ENCODE data around the gene KLHL36. TPM values are rescaled to one million over a fixed set of nuclear protein-coding genes. Genes with fewer than 3 reads are reported as not detected.

The KLHL36 gene
- total RNA-seq, 1 experiment from 2014 or later, result 79.0 TPM

GRCh38 chr16:84600343-84601229, 47.7 kb upstream of the KLHL36 start:
- Histone ChIP-seq H3K4me2 (ENCODE audit: low read length) (no peak overlapping the region), H3K4me3 (replicated peaks in 1 of 2; ENCODE audit: low read depth in 1 of 2, low read length in 2 of 2) (no peak overlapping the region), H3K27me3 (ENCODE audit: insufficient read depth, low read length) (no peaks in the 10 kb centered on the region), H3K36me3 (ENCODE audit: control insufficient read depth in 1 of 2, insufficient read depth in 2 of 2, low read length in 2 of 2) (no peaks in the 10 kb centered on the region), H3K9ac (ENCODE audit: low read length) (no peak overlapping the region), H4K20me1 (ENCODE audit: insufficient read depth) (peaks cover 4% of the 10 kb centered on the region; the same call in 1 of the 2 replicates), H3K79me2 (ENCODE audit: insufficient read depth, low read length) (peaks cover 88% of the 10 kb centered on the region), H3K27ac (ENCODE audit: low read depth, low read length) (no peak overlapping the region), H3K4me1 (ENCODE audit: control insufficient read depth in 1 of 2, insufficient read depth in 2 of 2, low read length in 2 of 2) (peaks cover 40 to 52% of the 10 kb centered on the region in 2 experiments), H3K9me2 (ENCODE audit: insufficient read depth) (no peaks in the 10 kb centered on the region), H3K9me3 (ENCODE audit: control insufficient read depth in 1 of 2, insufficient read depth in 1 of 2, low read depth in 1 of 2, low read length in 2 of 2) (no peaks in the 10 kb centered on the region), H2AFZ (ENCODE audit: low read depth, low read length, poor library complexity, severe bottlenecking) (no peak overlapping the region)
- ATAC-seq (no peak), DNase-seq (ENCODE audit: low read depth, low spot score) (no peak)
- RAD21 ChIA-PET (ENCODE audit: low non-redundant PET in 1 of 2, low total read pairs in 2 of 2, uncharacterized antibody in 2 of 2, unreplicated experiment in 2 of 2), result no interaction called here
- CTCF ChIA-PET, result interaction anchor here (1.8 kb wide), 1 partner anchor 22 kb away, joined by 6 read pairs; no protein-coding TSS in a partner anchor
- BruUV-seq (replicated peaks), result no TSS peak
- POLR2A ChIA-PET, result no interaction called here
- no peak for TF ChIP-seq CBX3 (IDR thresholded peaks at IDR 0.05; ENCODE audit: low read depth)
- no peak for TF ChIP-seq YY1 (IDR thresholded peaks at IDR 0.05; ENCODE audit: extremely low read depth, insufficient replicate concordance, low read depth, low read length)
- no peak for TF ChIP-seq REST (IDR thresholded peaks at IDR 0.05; ENCODE audit: low read depth)
- TF ChIP-seq RAD21 (IDR thresholded peaks at IDR 0.05; ENCODE audit: low read depth), result no peak
- TF ChIP-seq JUND (IDR thresholded peaks at IDR 0.05), result no peak
- no peak for TF ChIP-seq EZH2 (IDR thresholded peaks at IDR 0.05)
- TF ChIP-seq POLR2AphosphoS5 (IDR thresholded peaks at IDR 0.05; ENCODE audit: low read depth, low read length), result no peak
- TF ChIP-seq ZNF274 (IDR thresholded peaks at IDR 0.05; ENCODE audit: low read depth, low read length), result no peak
- no peak for TF ChIP-seq SP1 (IDR thresholded peaks at IDR 0.05; ENCODE audit: low read depth)
- no peak for TF ChIP-seq EZH2phosphoT487 (IDR thresholded peaks at IDR 0.05; ENCODE audit: borderline replicate concordance)
- intact Hi-C loops (cut with micrococcal nuclease), result no loop called here
